Prostate gland (tissue), 2 donors: ENCODE results near the gene WWTR1. TPM values are rescaled to one million over a fixed set of nuclear protein-coding genes. Genes with fewer than 3 reads are reported as not detected.

Experiments used
- DNase-seq: peaks from one replicate; pipeline ENCODE4 v3.0.0-alpha.2; 2019; ENCODE audit warnings: low spot score
- H3K27ac ChIP-seq, 2 donors: fragments of 200-600 bp; sonication (generic); 2 replicates each; pipeline ENCODE4 v1.5.1; 2017 to 2019
- H3K27me3 ChIP-seq: fragments of 200-600 bp; sonication (generic); replicated peaks from 2 replicates; pipeline ENCODE4 v1.5.1; 2019; ENCODE audit not compliant: insufficient read depth
- H3K36me3 ChIP-seq, 2 donors: fragments of 200-600 bp; sonication (generic); 1 replicate in 1 of 2; 2 replicates in 1 of 2; pipeline versions ENCODE4 v1.5.1 to v1.8.1; 2017 to 2019
- H3K4me1 ChIP-seq: fragments of 200-600 bp; sonication (generic); replicated peaks from 2 replicates; pipeline ENCODE4 v1.5.1; 2019
- H3K4me3 ChIP-seq, 2 donors: fragments of 200-600 bp; sonication (generic); 2 replicates each; pipeline ENCODE4 v1.5.1; 2017 to 2019
- H3K9me3 ChIP-seq: fragments of 200-600 bp; sonication (generic); 2 replicates; pipeline ENCODE4 v1.5.1; 2017
- POLR2A ChIP-seq: fragments of 450-650 bp; IDR thresholded peaks from one replicate; pipeline ENCODE4 v1.6.1; 2016; ENCODE audit warnings: antibody characterized with exemption, mild to moderate bottlenecking
- POLR2AphosphoS5 ChIP-seq: sonication (generic); formaldehyde crosslinking; IDR thresholded peaks from one replicate; pipeline ENCODE4 v1.6.1; 2017; ENCODE audit warnings: antibody characterized with exemption
- WGBS: methylation state at CpG from one replicate; pipeline ENCODE4 v1.1.5; 2018; 5-methylcytosine and 5-hydroxymethylcytosine counted together
- intact Hi-C: fragments of 100-400 bp; cut with DNase I; formaldehyde crosslinking; loops from one replicate; pipeline ENCODE4 v1.14.2; 2022
- total RNA-seq, 2 donors: library from RNA; depleted of rRNA; stranded (reverse); fragments of >200 nt; gene quantifications; one replicate each; pipeline ENCODE4 v1.1.0, GENCODE V29; 2016
- TF ChIP-seq, protein P1 (sequence below), 4 experiments: fragments of 200-600 bp in 2 of 4; fragments of 450-650 bp in 2 of 4; sonication (generic) in 2 of 4; IDR thresholded peaks; 1 replicate in 3 of 4; 2 replicates in 1 of 4; pipeline ENCODE4 v1.5.1; 2016 to 2019; ENCODE audit warnings: antibody characterized with exemption in 4 of 4, mild to moderate bottlenecking in 2 of 4, moderate library complexity in 2 of 4

Gene WWTR1
- total RNA-seq, 2 donors from 2014 or later: 47.5 to 79.4 TPM

DNA sequence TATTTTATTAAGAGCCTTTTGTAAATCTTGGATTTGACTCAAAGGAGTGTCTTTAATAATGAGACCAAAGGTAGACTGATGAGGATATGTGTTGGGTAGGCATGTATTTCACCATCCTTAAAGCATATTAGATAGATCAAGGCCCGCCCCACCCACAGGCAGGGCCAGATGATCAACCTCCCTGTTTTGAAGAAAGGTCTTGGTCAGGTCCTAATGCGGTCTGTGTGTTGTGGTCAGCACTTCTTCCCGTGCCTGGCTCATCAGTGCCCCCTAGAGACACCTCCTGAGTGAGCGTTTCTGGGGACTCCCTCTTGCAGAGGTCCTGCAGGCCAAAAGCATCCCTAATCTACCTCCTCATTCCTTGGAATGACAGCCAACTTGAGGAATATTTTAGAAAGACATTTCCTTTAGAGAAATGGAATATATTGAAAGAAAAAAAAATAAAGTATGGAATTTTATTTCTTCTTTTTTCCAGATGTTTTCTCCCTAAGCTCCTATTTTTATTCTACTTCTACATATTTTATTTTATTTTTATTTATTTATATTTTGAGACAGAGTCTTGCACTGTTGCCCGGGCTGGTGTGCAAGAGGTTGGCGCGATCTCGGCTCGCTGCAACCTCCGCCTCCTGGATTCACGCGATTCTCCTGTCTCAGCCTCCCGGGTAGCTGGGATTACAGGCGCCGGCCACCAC lies 177.4 kb downstream of the WWTR1 start:
- H3K9me3 ChIP-seq: no peaks in the 10 kb centered on the region
- H3K27me3 ChIP-seq: no peaks in the 10 kb centered on the region
- DNase-seq: peak; percentile 59
- TF ChIP-seq POLR2A (no peak), POLR2AphosphoS5 (peak; percentile 15)
- TF ChIP-seq, protein P1, sequence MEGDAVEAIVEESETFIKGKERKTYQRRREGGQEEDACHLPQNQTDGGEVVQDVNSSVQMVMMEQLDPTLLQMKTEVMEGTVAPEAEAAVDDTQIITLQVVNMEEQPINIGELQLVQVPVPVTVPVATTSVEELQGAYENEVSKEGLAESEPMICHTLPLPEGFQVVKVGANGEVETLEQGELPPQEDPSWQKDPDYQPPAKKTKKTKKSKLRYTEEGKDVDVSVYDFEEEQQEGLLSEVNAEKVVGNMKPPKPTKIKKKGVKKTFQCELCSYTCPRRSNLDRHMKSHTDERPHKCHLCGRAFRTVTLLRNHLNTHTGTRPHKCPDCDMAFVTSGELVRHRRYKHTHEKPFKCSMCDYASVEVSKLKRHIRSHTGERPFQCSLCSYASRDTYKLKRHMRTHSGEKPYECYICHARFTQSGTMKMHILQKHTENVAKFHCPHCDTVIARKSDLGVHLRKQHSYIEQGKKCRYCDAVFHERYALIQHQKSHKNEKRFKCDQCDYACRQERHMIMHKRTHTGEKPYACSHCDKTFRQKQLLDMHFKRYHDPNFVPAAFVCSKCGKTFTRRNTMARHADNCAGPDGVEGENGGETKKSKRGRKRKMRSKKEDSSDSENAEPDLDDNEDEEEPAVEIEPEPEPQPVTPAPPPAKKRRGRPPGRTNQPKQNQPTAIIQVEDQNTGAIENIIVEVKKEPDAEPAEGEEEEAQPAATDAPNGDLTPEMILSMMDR (IDR thresholded peaks at IDR 0.05): peak; percentile 27 to 72 (median 68)
- H3K36me3 ChIP-seq: no peaks in the 10 kb centered on the region
- no peaks in the 10 kb centered on the region for H3K4me1 ChIP-seq
- H3K27ac ChIP-seq: no peak overlapping the region
- WGBS: 82% methylated on average over 15 of the region's 15 CpGs
- intact Hi-C loops: loop anchor here (2.0 to 10.0 kb wide), 3 partner anchors 86 to 358 kb away; no protein-coding TSS in a partner anchor
- H3K4me3 ChIP-seq: no peak overlapping the region

GRCh38 chr3:149479621-149480325 lies 178.1 kb downstream of the WWTR1 start:
- no peaks in the 10 kb centered on the region for H3K36me3 ChIP-seq
- no peak for DNase-seq
- WGBS: 74% methylated on average over 14 of the region's 14 CpGs
- no peaks in the 10 kb centered on the region for H3K27me3 ChIP-seq
- H3K4me3 ChIP-seq: no peak overlapping the region
- TF ChIP-seq POLR2AphosphoS5: no peak
- TF ChIP-seq, protein P1 (IDR thresholded peaks at IDR 0.05): no peak
- no peaks in the 10 kb centered on the region for H3K9me3 ChIP-seq
- intact Hi-C loops: loop anchor here (2.0 to 10.0 kb wide), 4 partner anchors 85 to 525 kb away; no protein-coding TSS in a partner anchor
- H3K4me1 ChIP-seq: no peaks in the 10 kb centered on the region
- H3K27ac ChIP-seq: no peak overlapping the region

DNA sequence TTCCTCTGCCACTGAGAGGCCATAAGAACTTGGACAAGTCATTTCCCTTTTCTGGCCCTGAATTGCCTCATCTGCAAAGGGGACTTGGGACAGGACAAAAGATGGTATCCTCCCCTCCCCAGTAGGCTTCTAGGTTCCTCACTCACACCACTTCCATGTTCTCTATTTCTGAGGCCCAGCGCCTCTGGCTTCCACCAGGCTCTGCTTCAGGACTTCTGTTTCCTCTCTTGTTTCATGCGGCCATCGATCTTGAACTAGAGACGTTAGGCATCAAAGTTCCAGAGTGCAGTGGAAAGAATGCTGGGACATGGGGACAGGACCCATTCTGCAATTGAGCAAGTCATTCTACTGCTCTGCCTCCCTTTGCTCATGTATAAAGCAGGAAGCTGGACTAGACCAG lies 181.6 kb downstream of the WWTR1 start:
- intact Hi-C loops: loop anchor here (10.0 kb wide), 1 partner anchor 521 kb away; no protein-coding TSS in a partner anchor
- H3K9me3 ChIP-seq: no peaks in the 10 kb centered on the region
- no peak for DNase-seq
- H3K27me3 ChIP-seq: no peaks in the 10 kb centered on the region
- no peak for TF ChIP-seq POLR2AphosphoS5
- no peak for TF ChIP-seq POLR2A
- TF ChIP-seq, protein P1 (IDR thresholded peaks at IDR 0.05): no peak
- H3K4me3 ChIP-seq: no peak overlapping the region
- no peaks in the 10 kb centered on the region for H3K4me1 ChIP-seq
- H3K27ac ChIP-seq: no peak overlapping the region
- whole genome bisulfite sequencing: 95% methylated on average over 4 of the region's 4 CpGs
- no peaks in the 10 kb centered on the region for H3K36me3 ChIP-seq

DNA sequence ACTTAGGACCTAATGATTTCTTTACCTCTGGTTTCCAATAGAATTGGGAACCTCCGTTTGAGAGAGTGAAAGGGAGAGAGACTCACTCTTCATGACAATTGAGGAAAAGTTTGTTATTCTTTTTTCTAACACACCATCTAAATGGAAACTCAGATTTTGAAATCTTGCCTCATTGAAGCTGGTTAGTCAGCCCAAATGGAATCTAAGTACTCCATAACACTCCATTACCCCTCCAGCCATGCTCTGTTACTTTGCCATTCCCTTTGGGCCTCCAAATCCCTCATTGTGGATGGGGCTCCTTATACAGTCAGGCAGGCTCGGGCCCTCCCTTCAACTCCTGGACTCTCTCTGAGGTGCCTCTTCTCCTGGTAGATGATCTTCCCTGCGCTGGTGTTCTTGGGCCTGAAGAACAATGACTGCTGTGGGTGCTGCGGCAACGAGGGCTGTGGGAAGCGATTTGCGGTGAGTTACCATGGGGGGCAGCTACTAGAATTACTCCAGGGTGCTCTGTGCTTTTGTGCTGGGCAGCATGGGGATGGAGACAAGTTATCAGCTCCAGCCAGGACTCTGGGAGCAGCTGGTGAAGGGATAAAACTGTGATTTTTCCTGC lies 182.3 kb downstream of the WWTR1 start:
- no peaks in the 10 kb centered on the region for H3K9me3 ChIP-seq
- no peaks in the 10 kb centered on the region for H3K36me3 ChIP-seq
- intact Hi-C loops: loop anchor here (10.0 kb wide), 1 partner anchor 521 kb away; no protein-coding TSS in a partner anchor
- WGBS: 95% methylated on average over 7 of the region's 7 CpGs
- H3K4me1 ChIP-seq: no peaks in the 10 kb centered on the region
- no peak for DNase-seq
- TF ChIP-seq POLR2AphosphoS5 (no peak), POLR2A (no peak)
- TF ChIP-seq, protein P1 (IDR thresholded peaks at IDR 0.05): no peak
- H3K27me3 ChIP-seq: no peaks in the 10 kb centered on the region
- H3K27ac ChIP-seq: no peak overlapping the region
- no peak overlapping the region for H3K4me3 ChIP-seq
